ENCODE measurements around the gene KIF20A.

The KIF20A gene

DNA sequence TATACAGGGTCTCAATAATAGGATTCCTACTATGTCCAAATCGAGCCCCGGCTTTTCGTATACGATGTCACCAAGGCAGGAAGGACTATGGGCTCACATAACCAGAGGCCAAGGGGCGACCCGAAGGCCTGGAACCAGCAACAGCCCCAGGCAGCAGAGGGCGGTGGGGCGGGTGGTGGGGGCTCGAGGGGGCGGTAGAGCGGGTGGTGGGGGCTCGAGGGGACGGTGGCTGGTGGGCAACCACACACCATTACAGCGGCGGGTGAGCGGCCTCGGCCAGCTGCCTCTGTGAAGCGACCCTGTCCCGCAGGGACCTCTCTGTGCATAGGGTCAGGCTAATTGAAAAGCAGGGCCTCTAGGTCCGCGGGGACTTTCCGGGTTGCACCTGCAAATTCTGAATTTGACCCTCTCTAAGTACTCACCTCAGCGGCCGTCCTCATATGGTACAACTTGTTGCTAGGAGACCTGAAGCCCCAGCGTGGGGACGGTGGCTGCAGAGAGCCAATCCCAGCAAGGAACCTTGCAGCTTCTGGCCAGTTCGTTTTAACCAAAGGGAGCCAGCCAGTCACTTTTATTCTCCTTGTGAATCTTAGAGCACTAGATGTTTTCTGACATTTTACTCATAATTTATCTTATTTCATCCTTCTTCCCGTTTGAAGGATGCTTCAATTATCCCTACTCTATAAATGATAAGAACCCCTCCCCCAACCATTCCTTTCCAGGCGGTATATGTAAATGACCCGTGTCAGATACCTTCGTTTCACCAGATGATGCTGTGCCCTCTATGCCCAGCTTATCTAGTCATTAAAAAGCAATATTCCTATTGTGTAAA lies 39.7 kb upstream of the KIF20A start, which contains the start of gene NME5:
Gene NME5, minus strand, starts transcription at position 480 of the 832 bp plus-strand sequence. CDS start 648 bp downstream, outside the sequence.
- TF ChIP-seq MAX (IDR thresholded peaks at IDR 0.05): no peak
- no peak for TF ChIP-seq TCF12 (IDR thresholded peaks at IDR 0.05; ENCODE audit: low read depth)
- TF ChIP-seq TAF1 (IDR thresholded peaks at IDR 0.05; ENCODE audit: low read depth): no peak
- TF ChIP-seq FOXM1 (IDR thresholded peaks at IDR 0.05; ENCODE audit: borderline replicate concordance, low read depth): no peak
- no peak for TF ChIP-seq ZBTB7A (IDR thresholded peaks at IDR 0.05; ENCODE audit: low read depth)
- no peak for TF ChIP-seq YY1 (IDR thresholded peaks at IDR 0.05; ENCODE audit: low read depth)
- TF ChIP-seq USF1 (IDR thresholded peaks at IDR 0.05): no peak
- TF ChIP-seq, protein P1, sequence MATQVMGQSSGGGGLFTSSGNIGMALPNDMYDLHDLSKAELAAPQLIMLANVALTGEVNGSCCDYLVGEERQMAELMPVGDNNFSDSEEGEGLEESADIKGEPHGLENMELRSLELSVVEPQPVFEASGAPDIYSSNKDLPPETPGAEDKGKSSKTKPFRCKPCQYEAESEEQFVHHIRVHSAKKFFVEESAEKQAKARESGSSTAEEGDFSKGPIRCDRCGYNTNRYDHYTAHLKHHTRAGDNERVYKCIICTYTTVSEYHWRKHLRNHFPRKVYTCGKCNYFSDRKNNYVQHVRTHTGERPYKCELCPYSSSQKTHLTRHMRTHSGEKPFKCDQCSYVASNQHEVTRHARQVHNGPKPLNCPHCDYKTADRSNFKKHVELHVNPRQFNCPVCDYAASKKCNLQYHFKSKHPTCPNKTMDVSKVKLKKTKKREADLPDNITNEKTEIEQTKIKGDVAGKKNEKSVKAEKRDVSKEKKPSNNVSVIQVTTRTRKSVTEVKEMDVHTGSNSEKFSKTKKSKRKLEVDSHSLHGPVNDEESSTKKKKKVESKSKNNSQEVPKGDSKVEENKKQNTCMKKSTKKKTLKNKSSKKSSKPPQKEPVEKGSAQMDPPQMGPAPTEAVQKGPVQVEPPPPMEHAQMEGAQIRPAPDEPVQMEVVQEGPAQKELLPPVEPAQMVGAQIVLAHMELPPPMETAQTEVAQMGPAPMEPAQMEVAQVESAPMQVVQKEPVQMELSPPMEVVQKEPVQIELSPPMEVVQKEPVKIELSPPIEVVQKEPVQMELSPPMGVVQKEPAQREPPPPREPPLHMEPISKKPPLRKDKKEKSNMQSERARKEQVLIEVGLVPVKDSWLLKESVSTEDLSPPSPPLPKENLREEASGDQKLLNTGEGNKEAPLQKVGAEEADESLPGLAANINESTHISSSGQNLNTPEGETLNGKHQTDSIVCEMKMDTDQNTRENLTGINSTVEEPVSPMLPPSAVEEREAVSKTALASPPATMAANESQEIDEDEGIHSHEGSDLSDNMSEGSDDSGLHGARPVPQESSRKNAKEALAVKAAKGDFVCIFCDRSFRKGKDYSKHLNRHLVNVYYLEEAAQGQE (IDR thresholded peaks at IDR 0.05; ENCODE audit: low read depth): no peak
- no peak for TF ChIP-seq EP300 (IDR thresholded peaks at IDR 0.05; ENCODE audit: borderline replicate concordance)
- no peak for TF ChIP-seq NFIC (IDR thresholded peaks at IDR 0.05)

DNA sequence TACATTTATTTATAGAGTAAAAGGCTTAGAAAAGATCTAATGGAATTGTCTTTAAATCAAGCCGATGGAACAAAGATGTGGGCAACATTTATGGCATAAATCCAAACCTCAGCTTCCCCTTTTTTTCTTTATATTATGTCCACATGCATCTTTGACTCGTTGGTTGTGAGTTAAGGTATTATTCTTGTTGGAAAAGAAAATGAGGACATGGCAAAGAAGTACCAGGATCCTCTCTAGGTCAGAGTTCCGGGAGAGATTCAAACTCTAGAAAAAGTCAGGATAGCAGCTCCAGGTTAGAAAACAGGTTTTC lies 39.2 kb upstream of the KIF20A start:
- TF ChIP-seq EP300 (IDR thresholded peaks at IDR 0.05; ENCODE audit: borderline replicate concordance): no peak
- no peak for TF ChIP-seq CREB1 (IDR thresholded peaks at IDR 0.05; ENCODE audit: low read depth)
- no peak for TF ChIP-seq RAD21 (IDR thresholded peaks at IDR 0.05; ENCODE audit: low read depth)
- TF ChIP-seq ZBTB7A (IDR thresholded peaks at IDR 0.05; ENCODE audit: low read depth): no peak
- TF ChIP-seq TEAD4 (IDR thresholded peaks at IDR 0.05): no peak
- TF ChIP-seq MAX (IDR thresholded peaks at IDR 0.05): no peak
- no peak for TF ChIP-seq EGR1 (IDR thresholded peaks at IDR 0.05)
- no peak for TF ChIP-seq FOXM1 (IDR thresholded peaks at IDR 0.05; ENCODE audit: borderline replicate concordance, low read depth)
- TF ChIP-seq YY1 (IDR thresholded peaks at IDR 0.05; ENCODE audit: low read depth): no peak
- TF ChIP-seq, protein P1 (IDR thresholded peaks at IDR 0.05; ENCODE audit: low read depth): no peak
- TF ChIP-seq TAF1 (IDR thresholded peaks at IDR 0.05; ENCODE audit: low read depth): no peak
- no peak for TF ChIP-seq NFIC (IDR thresholded peaks at IDR 0.05)
- TF ChIP-seq CEBPB (IDR thresholded peaks at IDR 0.05): no peak
- TF ChIP-seq TCF12 (IDR thresholded peaks at IDR 0.05; ENCODE audit: low read depth): no peak
- TF ChIP-seq USF1 (IDR thresholded peaks at IDR 0.05): no peak

DNA sequence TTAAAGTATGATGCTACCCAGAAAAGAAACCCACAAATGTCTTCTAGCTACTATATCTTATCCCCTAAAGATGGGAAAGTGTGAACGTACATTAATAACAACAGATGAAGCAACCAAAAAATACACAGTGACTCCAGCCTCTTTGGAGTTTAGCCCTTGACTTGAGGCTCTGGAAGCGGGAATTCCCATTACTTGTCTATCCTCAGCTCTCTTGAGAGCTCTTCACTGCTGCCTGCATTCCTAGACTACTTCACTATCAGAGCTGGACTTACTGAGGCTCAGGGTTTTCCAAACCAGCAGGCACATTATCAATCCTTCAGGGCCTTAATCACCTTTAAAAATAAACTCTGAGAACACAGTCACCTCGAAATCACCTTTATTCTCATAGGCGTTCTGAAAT lies 38.6 kb upstream of the KIF20A start:
- TF ChIP-seq TEAD4 (IDR thresholded peaks at IDR 0.05) (no peak), ZBTB7A (IDR thresholded peaks at IDR 0.05; ENCODE audit: low read depth) (no peak), TAF1 (IDR thresholded peaks at IDR 0.05; ENCODE audit: low read depth) (no peak), EP300 (IDR thresholded peaks at IDR 0.05; ENCODE audit: borderline replicate concordance) (no peak), NFIC (IDR thresholded peaks at IDR 0.05) (no peak), MAX (IDR thresholded peaks at IDR 0.05) (no peak), USF1 (IDR thresholded peaks at IDR 0.05) (no peak)

DNA sequence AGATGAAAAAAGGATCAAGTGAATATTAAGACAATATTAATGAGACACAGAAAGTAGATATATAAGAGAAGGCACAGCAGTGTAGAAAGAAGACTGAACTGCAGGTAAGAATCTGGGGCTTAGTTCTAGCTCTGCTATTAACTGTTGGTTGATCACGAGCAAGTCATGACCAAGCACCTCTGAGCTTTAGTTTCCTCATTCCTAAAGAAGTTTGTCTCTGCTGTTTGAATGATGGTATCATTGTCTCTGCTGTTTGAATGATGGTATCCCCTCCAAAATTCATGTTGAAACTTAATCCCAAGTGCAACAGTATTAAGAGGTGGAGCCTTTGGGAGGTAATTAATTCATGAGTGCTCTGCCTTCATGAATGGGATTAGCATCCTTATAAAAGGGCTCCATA lies 37.2 kb upstream of the KIF20A start:
- TF ChIP-seq TCF12 (IDR thresholded peaks at IDR 0.05; ENCODE audit: low read depth) (no peak), CEBPB (IDR thresholded peaks at IDR 0.05) (no peak), TAF1 (IDR thresholded peaks at IDR 0.05; ENCODE audit: low read depth) (no peak), TEAD4 (IDR thresholded peaks at IDR 0.05) (no peak), NFIC (IDR thresholded peaks at IDR 0.05) (no peak), EGR1 (IDR thresholded peaks at IDR 0.05) (no peak), EP300 (IDR thresholded peaks at IDR 0.05; ENCODE audit: borderline replicate concordance) (no peak)

DNA sequence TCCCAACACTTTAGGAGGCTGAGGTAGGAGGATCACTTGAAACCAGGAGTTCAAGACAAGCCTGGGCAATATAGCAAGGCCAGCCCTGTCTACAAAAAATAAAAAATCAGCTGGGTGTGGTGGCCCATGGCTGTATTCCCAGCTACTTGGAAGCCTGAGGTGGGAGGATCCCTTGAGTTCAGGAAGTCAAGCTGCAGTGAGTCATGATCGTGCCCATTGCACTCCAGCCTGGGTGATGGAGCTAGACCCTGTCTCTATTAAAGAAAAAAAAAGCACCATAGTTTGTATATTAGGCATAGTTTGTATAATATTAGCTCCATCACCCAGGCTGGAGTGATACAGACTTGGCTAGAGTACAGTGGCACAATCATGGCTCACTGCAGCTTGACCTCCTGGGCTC lies 30.1 kb upstream of the KIF20A start:
- no peak for TF ChIP-seq TCF12 (IDR thresholded peaks at IDR 0.05; ENCODE audit: low read depth)
- TF ChIP-seq EP300 (IDR thresholded peaks at IDR 0.05; ENCODE audit: borderline replicate concordance): no peak
- no peak for TF ChIP-seq TEAD4 (IDR thresholded peaks at IDR 0.05)
- TF ChIP-seq NFIC (IDR thresholded peaks at IDR 0.05): no peak
- no peak for TF ChIP-seq ZBTB7A (IDR thresholded peaks at IDR 0.05; ENCODE audit: low read depth)
- TF ChIP-seq EGR1 (IDR thresholded peaks at IDR 0.05): no peak
- no peak for TF ChIP-seq CREB1 (IDR thresholded peaks at IDR 0.05; ENCODE audit: low read depth)
- no peak for TF ChIP-seq MAX (IDR thresholded peaks at IDR 0.05)
- no peak for TF ChIP-seq RAD21 (IDR thresholded peaks at IDR 0.05; ENCODE audit: low read depth)
- TF ChIP-seq TAF1 (IDR thresholded peaks at IDR 0.05; ENCODE audit: low read depth): no peak

Measured in Ishikawa (cell line).